MCF 10A (cell line): ENCODE results near the gene NEK6. TPM values are rescaled to one million over a fixed set of nuclear protein-coding genes. Genes with fewer than 3 reads are reported as not detected.

Source experiments
- BruUV-seq: library from RNA; stranded (reverse); fragments of 400-500 nt; replicated peaks from 2 replicates; lab custom pipeline; 2021; lab: Mats Ljungman, UMichigan
- CTCF ChIA-PET: fragments of 300-600 bp; sonication (Branson Sonifier 250); formaldehyde crosslinking; extraction: SDS; loops from one replicate; lab custom pipeline; 2021; ENCODE audit warnings: antibody characterized with exemption, inconsistent platforms; lab: Yijun Ruan, JAX
- POLR2A ChIA-PET: fragments of 300-600, 350-650 bp; sonication (Branson Sonifier 250); formaldehyde crosslinking; extraction: SDS; loops from one replicate; lab custom pipeline; 2020; ENCODE audit warnings: antibody characterized with exemption, inconsistent platforms; lab: Yijun Ruan, JAX
- DNase-seq: peaks from one replicate; pipeline ENCODE4 v3.0.0-alpha.2; 2018; ENCODE audit not compliant: unreplicated experiment
- H3K27ac Mint-ChIP-seq: one replicate; pipeline ENCODE4 v1.8.0; 2022; ENCODE audit warnings: mild to moderate bottlenecking, low read depth, mixed read lengths; ENCODE audit not compliant: unreplicated experiment
- H3K27me3 Mint-ChIP-seq: one replicate; pipeline ENCODE4 v1.8.0; 2022; ENCODE audit warnings: mixed read lengths; ENCODE audit not compliant: insufficient read depth, unreplicated experiment
- H3K36me3 Mint-ChIP-seq: one replicate; pipeline ENCODE4 v1.8.0; 2022; ENCODE audit warnings: mild to moderate bottlenecking, moderate library complexity, mixed read lengths; ENCODE audit not compliant: insufficient read depth, unreplicated experiment
- H3K4me1 Mint-ChIP-seq: one replicate; pipeline ENCODE4 v1.8.0; 2022; ENCODE audit warnings: mixed read lengths; ENCODE audit not compliant: insufficient read depth, unreplicated experiment
- H3K4me3 Mint-ChIP-seq: one replicate; pipeline ENCODE4 v1.8.0; 2022; ENCODE audit warnings: mild to moderate bottlenecking, moderate library complexity, mixed read lengths; ENCODE audit not compliant: unreplicated experiment
- H3K9me3 Mint-ChIP-seq: one replicate; pipeline ENCODE4 v1.8.0; 2022; ENCODE audit warnings: mixed read lengths; ENCODE audit not compliant: unreplicated experiment
- CTCF ChIP-seq: fragments of 200-600 bp; IDR thresholded peaks from one replicate; pipeline ENCODE4 v1.8.0; 2022; ENCODE audit warnings: antibody characterized with exemption, mild to moderate bottlenecking; ENCODE audit not compliant: unreplicated experiment
- intact Hi-C: fragments of 100-400 bp; cut with micrococcal nuclease; formaldehyde crosslinking; loops from 2 replicates; pipeline ENCODE4 v1.14.1; 2022
- total RNA-seq: library from RNA; stranded (reverse); gene quantifications from 2 replicates; pipeline ENCODE4 v1.2.3, GENCODE V29; 2022

NEK6 gene
- total RNA-seq, 1 experiment from 2014 or later = 27.5 TPM

GRCh38 chr9:124399323-124399967 lies 141.7 kb downstream of the NEK6 start:
- Mint-ChIP-seq H3K27ac (peak overlapping the region; percentile 48), H3K4me1 (peaks cover 20% of the 10 kb centered on the region), H3K4me3 (no peak overlapping the region), H3K36me3 (peaks cover 76% of the 10 kb centered on the region), H3K9me3 (no peaks in the 10 kb centered on the region), H3K27me3 (no peaks in the 10 kb centered on the region)
- ChIA-PET CTCF (interaction anchor here (0.6 to 3.0 kb wide), 6 partner anchors 7 to 525 kb away, joined by 3 to 8 read pairs (median 3); no protein-coding TSS in a partner anchor), POLR2A (no interaction called here)
- BruUV-seq = no TSS peak
- no peak for TF ChIP-seq CTCF
- DNase-seq = no peak
- intact Hi-C loops = loop anchor here (10.0 kb wide), 1 partner anchor 275 kb away; no protein-coding TSS in a partner anchor

- ChIA-PET POLR2A (interaction anchor here (0.9 to 1.1 kb wide), 2 partner anchors 8 to 9 kb away, joined by 4 to 5 read pairs; no protein-coding TSS in a partner anchor), CTCF (interaction anchor here (0.5 to 1.3 kb wide), 8 partner anchors 8 to 524 kb away, joined by 3 to 5 read pairs (median 4); no protein-coding TSS in a partner anchor)
- no peak for TF ChIP-seq CTCF
- H3K36me3 Mint-ChIP-seq = peaks cover 80% of the 10 kb centered on the region
- BruUV-seq = no TSS peak
- no peak overlapping the region for H3K4me3 Mint-ChIP-seq
- no peaks in the 10 kb centered on the region for H3K9me3 Mint-ChIP-seq
- H3K27me3 Mint-ChIP-seq = no peaks in the 10 kb centered on the region
- intact Hi-C loops = loop anchor here (10.0 kb wide), 1 partner anchor 275 kb away; no protein-coding TSS in a partner anchor
- no peak for DNase-seq
- peak overlapping the region; percentile 48 for H3K27ac Mint-ChIP-seq
- H3K4me1 Mint-ChIP-seq = peaks cover 20% of the 10 kb centered on the region
Measured at GRCh38 chr9:124399968-124400940, 142.5 kb downstream of the NEK6 start.

Other genes with a start within 250 kb of the NEK6 start
- gene LHX2, start 246.2 kb upstream of the NEK6 start, total RNA-seq = 0.20 and 0.63 TPM in 2 replicates
- gene PSMB7, start 157.5 kb downstream of the NEK6 start, total RNA-seq = 264 and 352 TPM in 2 replicates
- gene ADGRD2, start 192.5 kb downstream of the NEK6 start, total RNA-seq = not detected in 2 replicates
- not detected in 2 replicates for gene NR5A1, start 249.4 kb downstream of the NEK6 start, total RNA-seq